ENCODE data around the gene CAMLG. TPM values are rescaled to one million over a fixed set of nuclear protein-coding genes. Genes with fewer than 3 reads are reported as not detected.
"Not testable (repeated sequence)": the region's sequence is repeated elsewhere in the genome, so short reads cannot be mapped to it uniquely, and the experiment has no call there.

CAMLG gene
- polyA plus RNA-seq, 1 donor (not counting 4 experiments of a cell fraction or from before 2014, with no cell fraction given) = 19.9 TPM

GRCh38 chr5:134714120-134714519 lies 24.2 kb upstream of the CAMLG start:
- Histone ChIP-seq H3K27me3 (ENCODE audit: control insufficient read depth, extremely low read depth, insufficient read depth, low read length) (no peaks in the 10 kb centered on the region), H3K9ac (ENCODE audit: control insufficient read depth, extremely low read depth, insufficient read depth, low read length) (no peak overlapping the region), H3K4me1 (ENCODE audit: control insufficient read depth, extremely low read depth, insufficient read depth, low read length) (no peaks in the 10 kb centered on the region), H3K4me3 (ENCODE audit: control insufficient read depth in 2 of 3, extremely low read depth in 1 of 3, insufficient read depth in 2 of 3, low read depth in 1 of 3, low read length in 3 of 3) (no peak overlapping the region), H4K20me1 (ENCODE audit: control insufficient read depth, extremely low read depth, insufficient read depth, low read length) (no peaks in the 10 kb centered on the region), H3K9me1 (ENCODE audit: control insufficient read depth, extremely low read depth, insufficient read depth, low read length) (no peaks in the 10 kb centered on the region), H3K27ac (ENCODE audit: control insufficient read depth, insufficient read depth, low read length) (no peak overlapping the region), H3K4me2 (ENCODE audit: control insufficient read depth, extremely low read depth, insufficient read depth, low read depth, low read length) (no peak overlapping the region), H3K9me3 (ENCODE audit: control insufficient read depth, low read depth, low read length) (no peaks in the 10 kb centered on the region), H3K79me2 (ENCODE audit: control insufficient read depth, insufficient read depth, low read length) (no peaks in the 10 kb centered on the region), H3K36me3 (ENCODE audit: control insufficient read depth in 2 of 2, extremely low read depth in 1 of 2, insufficient read depth in 2 of 2, low read length in 2 of 2) (peaks cover 4 to 5% of the 10 kb centered on the region in 2 experiments), H2AFZ (ENCODE audit: control insufficient read depth, low read length) (no peak overlapping the region)
- DNase-seq (ENCODE audit: low read depth, low spot score) (no peak), FAIRE-seq (peak; percentile 44)
- dilution Hi-C loops (cut with MboI; ENCODE audit: extremely low pct_ligation_motif_present, low sequenced_read_pairs) = no loop called here
- TF ChIP-seq, protein P1, sequence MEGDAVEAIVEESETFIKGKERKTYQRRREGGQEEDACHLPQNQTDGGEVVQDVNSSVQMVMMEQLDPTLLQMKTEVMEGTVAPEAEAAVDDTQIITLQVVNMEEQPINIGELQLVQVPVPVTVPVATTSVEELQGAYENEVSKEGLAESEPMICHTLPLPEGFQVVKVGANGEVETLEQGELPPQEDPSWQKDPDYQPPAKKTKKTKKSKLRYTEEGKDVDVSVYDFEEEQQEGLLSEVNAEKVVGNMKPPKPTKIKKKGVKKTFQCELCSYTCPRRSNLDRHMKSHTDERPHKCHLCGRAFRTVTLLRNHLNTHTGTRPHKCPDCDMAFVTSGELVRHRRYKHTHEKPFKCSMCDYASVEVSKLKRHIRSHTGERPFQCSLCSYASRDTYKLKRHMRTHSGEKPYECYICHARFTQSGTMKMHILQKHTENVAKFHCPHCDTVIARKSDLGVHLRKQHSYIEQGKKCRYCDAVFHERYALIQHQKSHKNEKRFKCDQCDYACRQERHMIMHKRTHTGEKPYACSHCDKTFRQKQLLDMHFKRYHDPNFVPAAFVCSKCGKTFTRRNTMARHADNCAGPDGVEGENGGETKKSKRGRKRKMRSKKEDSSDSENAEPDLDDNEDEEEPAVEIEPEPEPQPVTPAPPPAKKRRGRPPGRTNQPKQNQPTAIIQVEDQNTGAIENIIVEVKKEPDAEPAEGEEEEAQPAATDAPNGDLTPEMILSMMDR (optimal IDR thresholded peaks at IDR 0.05 in 1 of 3, IDR thresholded peaks at IDR 0.05 in 1 of 3, conservative IDR thresholded peaks at IDR 0.05 in 1 of 3; ENCODE audit: extremely low read depth in 1 of 3, insufficient read depth in 2 of 3, low read length in 3 of 3) = no peak
- TF ChIP-seq EZH2 (IDR thresholded peaks at IDR 0.05; ENCODE audit: low read length) = no peak

- no peak overlapping the region for H3K4me3 ChIP-seq (ENCODE audit: control insufficient read depth in 2 of 3, extremely low read depth in 1 of 3, insufficient read depth in 2 of 3, low read depth in 1 of 3, low read length in 3 of 3)
- H3K9me3 ChIP-seq (ENCODE audit: control insufficient read depth, low read depth, low read length) = no peaks in the 10 kb centered on the region
- H3K27me3 ChIP-seq (ENCODE audit: control insufficient read depth, extremely low read depth, insufficient read depth, low read length) = no peaks in the 10 kb centered on the region
- H3K4me2 ChIP-seq (ENCODE audit: control insufficient read depth, extremely low read depth, insufficient read depth, low read depth, low read length) = no peak overlapping the region
- H2AFZ ChIP-seq (ENCODE audit: control insufficient read depth, low read length) = no peak overlapping the region
- DNase-seq (ENCODE audit: low read depth, low spot score) (no peak), FAIRE-seq (no peak)
- no peak overlapping the region for H3K27ac ChIP-seq (ENCODE audit: control insufficient read depth, insufficient read depth, low read length)
- TF ChIP-seq, protein P1 (optimal IDR thresholded peaks at IDR 0.05 in 1 of 3, IDR thresholded peaks at IDR 0.05 in 1 of 3, conservative IDR thresholded peaks at IDR 0.05 in 1 of 3; ENCODE audit: extremely low read depth in 1 of 3, insufficient read depth in 2 of 3, low read length in 3 of 3) = no peak
- TF ChIP-seq EZH2 (IDR thresholded peaks at IDR 0.05; ENCODE audit: low read length) = no peak
- dilution Hi-C loops (cut with MboI; ENCODE audit: extremely low pct_ligation_motif_present, low sequenced_read_pairs) = no loop called here
- H3K79me2 ChIP-seq (ENCODE audit: control insufficient read depth, insufficient read depth, low read length) = no peaks in the 10 kb centered on the region
- peaks cover 4 to 5% of the 10 kb centered on the region in 2 experiments for H3K36me3 ChIP-seq (ENCODE audit: control insufficient read depth in 2 of 2, extremely low read depth in 1 of 2, insufficient read depth in 2 of 2, low read length in 2 of 2)
- H3K9me1 ChIP-seq (ENCODE audit: control insufficient read depth, extremely low read depth, insufficient read depth, low read length) = no peaks in the 10 kb centered on the region
- H4K20me1 ChIP-seq (ENCODE audit: control insufficient read depth, extremely low read depth, insufficient read depth, low read length) = no peaks in the 10 kb centered on the region
- H3K4me1 ChIP-seq (ENCODE audit: control insufficient read depth, extremely low read depth, insufficient read depth, low read length) = no peaks in the 10 kb centered on the region
- H3K9ac ChIP-seq (ENCODE audit: control insufficient read depth, extremely low read depth, insufficient read depth, low read length) = no peak overlapping the region
Measured at GRCh38 chr5:134714541-134714940, 23.8 kb upstream of the CAMLG start.

DNA sequence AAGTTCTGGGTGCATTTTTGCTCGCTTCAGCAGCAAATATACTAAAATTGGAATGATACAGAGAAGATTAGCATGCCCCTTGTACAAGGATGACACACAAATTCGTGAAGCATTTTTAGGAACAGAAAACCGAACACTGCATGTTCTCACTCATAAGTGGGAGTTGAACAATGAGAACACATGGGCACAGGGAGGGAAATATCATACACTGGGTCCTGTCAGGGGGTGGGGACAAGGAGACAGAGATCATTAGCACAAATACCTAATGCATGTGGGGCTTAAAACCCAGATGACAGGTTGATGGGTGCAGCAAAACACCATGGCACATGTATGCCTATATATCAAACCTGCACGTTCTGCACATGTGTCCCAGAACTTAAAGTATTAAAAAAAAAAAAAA lies 22.9 kb upstream of the CAMLG start:
- not testable (repeated sequence) for H3K36me3 ChIP-seq (ENCODE audit: control insufficient read depth in 2 of 2, extremely low read depth in 1 of 2, insufficient read depth in 2 of 2, low read length in 2 of 2)

More for the DNA sequence above, 22.9 kb upstream of the CAMLG start:
- H3K9ac ChIP-seq (ENCODE audit: control insufficient read depth, extremely low read depth, insufficient read depth, low read length); H2AFZ ChIP-seq (ENCODE audit: control insufficient read depth, low read length); H4K20me1 ChIP-seq (ENCODE audit: control insufficient read depth, extremely low read depth, insufficient read depth, low read length); H3K27ac ChIP-seq (ENCODE audit: control insufficient read depth, insufficient read depth, low read length); H3K4me1 ChIP-seq (ENCODE audit: control insufficient read depth, extremely low read depth, insufficient read depth, low read length); H3K4me3 ChIP-seq (ENCODE audit: control insufficient read depth in 2 of 3, extremely low read depth in 1 of 3, insufficient read depth in 2 of 3, low read depth in 1 of 3, low read length in 3 of 3); H3K4me2 ChIP-seq (ENCODE audit: control insufficient read depth, extremely low read depth, insufficient read depth, low read depth, low read length); H3K9me3 ChIP-seq (ENCODE audit: control insufficient read depth, low read depth, low read length); DNase-seq (ENCODE audit: low read depth, low spot score); H3K79me2 ChIP-seq (ENCODE audit: control insufficient read depth, insufficient read depth, low read length); H3K9me1 ChIP-seq (ENCODE audit: control insufficient read depth, extremely low read depth, insufficient read depth, low read length); H3K27me3 ChIP-seq (ENCODE audit: control insufficient read depth, extremely low read depth, insufficient read depth, low read length); dilution Hi-C loops (cut with MboI; ENCODE audit: extremely low pct_ligation_motif_present, low sequenced_read_pairs); FAIRE-seq: not testable (repeated sequence)
